HPDE6-E6E7 (cell line): ENCODE measurements around the gene GNAI1.

Experiments used
- DNase-seq: peaks from one replicate; pipeline ENCODE4 v3.0.0; 2011; ENCODE audit warnings: missing footprints; ENCODE audit errors: extremely low spot score

Gene GNAI1

DNA sequence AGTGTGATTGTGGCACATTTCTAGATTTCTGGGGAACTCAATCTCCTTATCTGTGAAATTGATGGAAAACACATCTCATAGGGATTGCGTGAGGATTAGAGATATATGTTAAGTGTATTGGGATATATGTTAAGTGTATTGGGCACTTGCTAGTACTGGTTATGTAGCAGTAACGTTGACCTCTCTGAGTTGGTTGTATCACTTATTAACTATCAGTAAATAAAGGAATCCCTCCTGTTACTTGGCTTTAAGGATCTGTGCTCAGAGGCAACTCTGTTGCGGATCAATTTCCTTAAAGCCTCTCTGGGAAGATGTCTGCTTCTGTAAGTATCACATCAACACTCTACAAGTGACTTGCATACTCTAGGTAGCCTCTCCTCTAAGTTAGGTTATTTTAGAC, 25.2 kb downstream of the GNAI1 start:
- no peak for DNase-seq

GRCh38 chr7:80161466-80161865, 26.8 kb downstream of the GNAI1 start:
- no peak for DNase-seq

DNA sequence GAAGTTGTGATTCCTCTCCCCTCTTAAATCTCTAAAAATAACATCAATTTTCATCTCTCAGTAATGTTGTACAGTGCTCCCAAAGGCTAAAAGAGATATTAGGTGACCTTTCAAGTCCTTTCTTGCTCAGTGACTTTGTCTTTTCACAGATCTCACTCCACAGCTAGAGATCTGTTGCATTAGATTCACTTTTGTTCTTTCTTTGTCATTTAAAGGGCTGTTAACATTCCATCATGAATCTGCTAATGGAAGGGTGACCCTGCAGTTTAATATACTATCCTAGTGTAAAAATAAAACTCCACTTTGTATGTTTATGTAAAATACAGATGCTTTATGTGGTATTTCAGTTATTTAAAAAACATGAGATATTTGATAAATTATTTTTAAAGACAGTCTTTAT, 30.5 kb downstream of the GNAI1 start:
- DNase-seq: no peak

- no peak for DNase-seq
Observed at GRCh38 chr7:80170445-80170844, 35.8 kb downstream of the GNAI1 start.

GRCh38 chr7:80172387-80172786, 37.8 kb downstream of the GNAI1 start:
- no peak for DNase-seq

GRCh38 chr7:80175744-80176143, 41.1 kb downstream of the GNAI1 start:
- DNase-seq: no peak

GRCh38 chr7:80181411-80181810, 46.8 kb downstream of the GNAI1 start:
- DNase-seq: no peak

GRCh38 chr7:80182630-80183276, 48.1 kb downstream of the GNAI1 start:
- no peak for DNase-seq

DNA sequence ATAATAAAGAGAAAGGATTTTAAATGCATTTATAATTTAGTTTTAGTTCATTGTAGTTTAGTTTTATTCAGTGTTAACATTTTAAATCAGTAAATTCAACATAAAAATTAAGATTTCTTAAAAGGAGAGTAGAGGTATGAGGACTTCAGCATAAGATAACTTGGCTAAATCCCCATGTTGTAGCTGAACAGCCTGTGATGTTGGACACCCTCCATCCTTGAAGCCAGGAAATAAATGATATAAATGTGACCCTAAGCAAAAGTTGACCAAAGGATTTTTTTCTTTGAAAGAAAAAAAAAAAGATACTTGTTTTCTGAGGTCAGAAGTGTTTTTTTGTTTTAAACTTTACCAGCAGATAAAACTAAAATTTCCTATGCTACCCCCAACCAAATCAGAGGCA, 48.7 kb downstream of the GNAI1 start:
- DNase-seq: no peak

DNA sequence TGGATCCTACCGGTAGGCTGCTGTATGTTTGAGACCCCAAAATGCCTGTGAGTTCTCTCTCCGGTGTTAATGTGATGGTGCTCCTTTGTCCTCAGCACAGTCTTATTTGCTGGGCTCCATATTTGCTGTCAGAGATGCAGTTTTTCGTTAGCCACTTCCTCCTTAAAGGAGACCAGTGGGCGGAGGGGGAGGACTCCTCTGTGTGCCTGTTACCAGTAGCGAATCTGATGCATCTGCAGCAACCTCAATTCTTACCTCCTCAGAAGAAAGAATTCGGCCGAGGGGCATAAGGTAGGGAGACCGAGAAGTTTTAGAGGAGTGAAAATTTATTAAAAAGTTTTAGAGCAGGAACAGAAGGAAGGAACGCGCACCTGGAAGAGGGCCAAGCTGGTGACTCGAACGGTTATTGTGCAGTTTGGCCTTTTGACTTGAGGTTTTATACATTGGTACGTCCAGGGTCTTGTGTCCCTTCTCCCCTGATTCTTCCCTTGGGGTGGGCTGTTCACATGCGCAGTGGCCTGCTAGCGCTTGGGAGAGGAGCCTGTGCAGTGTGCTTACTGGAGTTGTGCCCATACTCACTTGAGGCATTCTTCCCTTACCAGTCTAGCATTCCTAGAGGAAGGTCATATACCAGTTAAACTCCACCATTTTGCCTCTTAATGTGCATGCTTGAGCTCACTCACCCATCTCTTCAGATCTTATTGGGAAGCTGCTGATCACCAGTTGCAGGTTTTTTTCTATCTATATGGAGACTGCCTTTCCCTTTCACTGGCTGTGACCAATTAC, 49.5 kb downstream of the GNAI1 start:
- DNase-seq: no peak

DNA sequence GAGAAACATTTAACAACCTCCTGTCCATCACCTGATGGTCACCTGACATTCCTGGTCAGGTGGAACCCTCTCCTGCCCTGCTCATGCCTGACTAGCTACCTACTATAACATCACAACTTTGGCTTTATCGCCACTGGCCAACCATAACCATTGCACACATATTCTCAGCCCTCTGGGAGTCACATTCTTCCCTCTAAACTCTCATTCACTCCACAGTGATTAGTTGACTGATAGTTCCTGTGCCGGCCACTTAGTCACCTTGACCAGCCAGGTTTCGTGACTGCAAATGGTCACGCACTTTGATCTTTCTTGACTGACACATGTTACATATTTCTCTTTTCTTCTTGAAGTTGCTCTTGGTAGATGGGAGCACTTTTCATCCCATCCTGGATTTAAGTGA, 50.1 kb downstream of the GNAI1 start:
- DNase-seq: no peak

GRCh38 chr7:80185571-80185970, 50.9 kb downstream of the GNAI1 start:
- DNase-seq: no peak

- DNase-seq: no peak
Observed at GRCh38 chr7:80186721-80187120, 52.1 kb downstream of the GNAI1 start.

DNA sequence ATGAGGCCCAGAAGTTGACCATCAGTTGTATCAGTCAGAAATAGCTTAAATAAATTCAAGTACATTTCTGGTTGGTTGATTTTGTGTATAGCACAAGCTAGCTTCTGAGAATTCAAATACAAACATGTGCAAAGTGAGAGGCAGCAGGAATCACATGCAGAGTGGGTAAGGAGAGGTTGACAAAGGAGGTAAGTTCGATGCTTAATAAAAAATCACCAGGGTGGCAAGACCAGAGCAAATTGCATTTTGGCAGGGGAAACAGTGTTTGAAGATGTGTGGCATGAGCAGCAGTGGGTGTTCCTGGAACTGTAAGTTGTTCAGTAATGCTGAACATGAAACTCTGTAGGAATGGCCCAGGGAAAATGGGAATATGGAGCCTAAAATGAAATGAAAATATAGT, 52.6 kb downstream of the GNAI1 start:
- DNase-seq: no peak

- DNase-seq: no peak
Observed at GRCh38 chr7:80187727-80188126, 53.1 kb downstream of the GNAI1 start.

DNA sequence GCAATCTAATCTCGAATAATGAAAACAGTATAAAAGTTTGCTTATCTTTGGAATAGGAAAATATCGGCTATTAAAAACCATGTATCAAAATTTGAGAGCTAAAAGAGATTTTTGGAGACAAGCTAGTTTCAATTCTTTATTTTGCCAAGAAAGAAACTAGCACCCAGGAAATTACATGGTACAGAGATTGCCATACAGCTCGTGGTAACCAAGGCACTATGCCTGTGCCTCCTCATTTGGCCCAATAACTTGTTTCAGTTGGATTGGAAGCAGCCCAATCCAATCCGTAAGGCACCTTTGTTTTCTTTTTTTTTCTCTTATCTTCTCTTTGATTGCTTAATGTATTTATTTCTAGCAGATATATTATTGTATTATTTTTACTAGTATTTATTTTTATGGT, 55.0 kb downstream of the GNAI1 start:
- DNase-seq: no peak

GRCh38 chr7:80197627-80198026, 63.0 kb downstream of the GNAI1 start:
- no peak for DNase-seq

GRCh38 chr7:80199051-80199450, 64.4 kb downstream of the GNAI1 start:
- no peak for DNase-seq

DNA sequence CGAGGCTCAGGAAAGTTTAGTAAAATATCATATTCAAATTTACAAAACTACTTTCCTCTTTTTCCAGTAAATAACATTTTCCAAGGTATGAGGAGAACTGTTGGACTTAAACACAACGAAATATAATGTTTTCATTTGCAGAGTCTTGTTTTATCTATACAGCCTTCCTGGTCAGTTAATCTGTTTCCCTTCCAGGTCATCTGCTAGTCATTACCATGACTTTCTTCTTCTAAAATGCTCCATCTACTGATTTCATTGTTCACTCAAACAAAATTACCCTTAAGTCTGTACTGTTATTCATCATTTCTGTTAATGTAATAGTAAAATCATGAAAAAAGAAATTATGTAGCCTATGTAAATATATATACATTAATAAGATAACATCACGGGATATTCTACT, 69.8 kb downstream of the GNAI1 start:
- DNase-seq: no peak

GRCh38 chr7:80204919-80205318, 70.3 kb downstream of the GNAI1 start:
- no peak for DNase-seq

DNA sequence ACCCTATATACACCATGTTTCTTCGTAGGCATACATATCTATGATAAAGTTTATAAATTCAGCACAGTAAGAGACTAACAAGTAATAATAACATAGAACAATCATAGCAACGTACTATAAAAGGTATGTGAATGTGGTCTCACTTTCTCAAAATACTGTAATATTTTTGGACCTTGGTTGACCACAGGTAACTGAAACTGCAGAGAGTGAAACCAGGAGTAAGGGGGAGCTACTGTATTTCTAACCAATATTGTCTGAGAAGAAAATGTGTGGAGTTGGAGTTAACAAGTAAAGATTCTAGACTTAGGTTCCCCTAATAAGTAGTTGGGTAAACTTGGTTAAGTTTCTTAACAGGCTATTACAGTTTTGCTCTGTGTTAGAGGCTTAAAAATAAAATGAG, 72.1 kb downstream of the GNAI1 start:
- DNase-seq: no peak

- no peak for DNase-seq
Observed at GRCh38 chr7:80207501-80207900, 72.9 kb downstream of the GNAI1 start.

DNA sequence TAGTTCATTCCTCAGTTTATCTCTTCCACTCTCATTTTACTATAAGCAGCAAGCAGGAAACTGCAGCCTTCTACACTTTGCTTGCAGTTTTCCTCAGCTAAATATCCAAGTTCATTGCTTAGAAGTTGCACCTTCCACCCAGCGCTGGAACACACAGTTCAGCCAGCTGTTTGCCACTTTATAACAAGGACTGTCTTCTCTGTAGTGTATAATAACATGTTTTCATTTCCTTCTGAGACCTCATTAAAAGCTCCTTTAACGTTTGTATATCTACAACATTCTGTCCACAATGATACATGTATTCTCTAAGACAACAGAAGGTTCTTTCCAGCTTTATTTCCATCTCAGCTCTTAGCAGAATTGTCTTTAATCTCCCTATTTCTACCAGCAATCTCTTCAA, 74.1 kb downstream of the GNAI1 start:
- DNase-seq: no peak

- DNase-seq: no peak
Observed at GRCh38 chr7:80210400-80210799, 75.8 kb downstream of the GNAI1 start.
